ENCODE measurements around the gene ADGRV1. TPM values are rescaled to one million over a fixed set of nuclear protein-coding genes. Genes with fewer than 3 reads are reported as not detected.

The ADGRV1 gene
- total and polyA plus RNA-seq, 9 of the 15 experiments (the other 6 are each of a cell fraction or from before 2014, with no cell fraction given), result 21.7 to 156 (median 58.2) TPM

DNA sequence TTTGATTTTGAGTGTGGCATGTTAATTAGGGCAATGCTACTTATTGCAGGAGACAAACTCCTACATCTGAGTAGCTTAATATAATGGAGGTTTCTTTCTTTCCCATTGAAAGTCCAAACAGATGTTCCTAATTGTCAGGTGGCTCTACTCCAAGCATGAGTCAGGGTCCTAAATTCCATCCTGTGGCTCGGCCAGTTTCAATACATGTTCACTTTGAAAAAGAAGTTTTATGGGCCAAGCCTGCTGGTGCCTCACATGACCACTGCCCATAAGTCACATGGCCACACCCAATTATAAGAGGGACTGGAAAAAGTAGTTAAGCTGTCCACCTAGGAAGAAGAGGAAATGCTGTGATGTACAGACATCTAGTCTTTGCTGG, 654.1 kb downstream of the ADGRV1 start (continued):
- no peak for TF ChIP-seq CTCF (IDR thresholded peaks at IDR 0.05 in 2 of 3, conservative IDR thresholded peaks at IDR 0.05 in 1 of 3; ENCODE audit: insufficient read depth in 2 of 3, low read depth in 1 of 3, low read length in 3 of 3)
- no peak for TF ChIP-seq TCF7L2 (IDR thresholded peaks at IDR 0.05; ENCODE audit: low read depth, low read length)
- TF ChIP-seq C11orf30 (IDR thresholded peaks at IDR 0.05; ENCODE audit: low read depth), result no peak

Other genes starting within 250 kb of the ADGRV1 start
- 41.6 and 57.3 TPM in 2 replicates for gene CETN3, start 149.0 kb upstream of the ADGRV1 start, total RNA-seq (2014; rRNA removed)
- gene CETN3, start 149.0 kb upstream of the ADGRV1 start, total RNA-seq (2014; rRNA removed; fragmentation: Illumina TruSeq; extraction: Trizol), result 99.4 and 121 TPM in 2 replicates
- 74.5 and 82.4 TPM in 2 replicates for gene CETN3, start 149.0 kb upstream of the ADGRV1 start, total RNA-seq (2015; rRNA removed; fragmentation: Illumina TruSeq; extraction: Trizol)
- gene CETN3, start 149.0 kb upstream of the ADGRV1 start, total RNA-seq (2021), result 42.8 and 43.3 TPM in 2 replicates
- 38.4 and 63.2 TPM in 2 replicates for gene CETN3, start 149.0 kb upstream of the ADGRV1 start, polyA plus RNA-seq (2011; rRNA removed)
- gene CETN3, start 149.0 kb upstream of the ADGRV1 start, polyA plus RNA-seq (2014; fragmentation: Illumina TruSeq; extraction: Trizol), result 77.6 and 87.4 TPM in 2 replicates
- gene CETN3, start 149.0 kb upstream of the ADGRV1 start, polyA plus RNA-seq (2014; fragmentation: Nextera tagmentation; extraction: Ambion mirVana), result 10 to 100 TPM; 80.5 to 91.3 TPM
- gene CETN3, start 149.0 kb upstream of the ADGRV1 start, polyA plus RNA-seq (2014; rRNA removed), result 109 and 113 TPM in 2 replicates
- gene MBLAC2, start 84.0 kb upstream of the ADGRV1 start, total RNA-seq (2014; rRNA removed), result 7.6 and 8.2 TPM in 2 replicates
- gene MBLAC2, start 84.0 kb upstream of the ADGRV1 start, total RNA-seq (2014; rRNA removed; fragmentation: Illumina TruSeq; extraction: Trizol), result 10.2 and 10.5 TPM in 2 replicates
- 9.2 and 10.7 TPM in 2 replicates for gene MBLAC2, start 84.0 kb upstream of the ADGRV1 start, total RNA-seq (2015; rRNA removed; fragmentation: Illumina TruSeq; extraction: Trizol)
- gene MBLAC2, start 84.0 kb upstream of the ADGRV1 start, total RNA-seq (2021), result 10.3 and 10.6 TPM in 2 replicates
- 13.1 and 13.2 TPM in 2 replicates for gene MBLAC2, start 84.0 kb upstream of the ADGRV1 start, polyA plus RNA-seq (2011; rRNA removed)
- gene MBLAC2, start 84.0 kb upstream of the ADGRV1 start, polyA plus RNA-seq (2014; fragmentation: Illumina TruSeq; extraction: Trizol), result 9.0 and 10.3 TPM in 2 replicates
- gene MBLAC2, start 84.0 kb upstream of the ADGRV1 start, polyA plus RNA-seq (2014; fragmentation: Nextera tagmentation; extraction: Ambion mirVana), result 1 to 10 TPM; 2.4 to 3.2 TPM
- 10.4 and 12.4 TPM in 2 replicates for gene MBLAC2, start 84.0 kb upstream of the ADGRV1 start, polyA plus RNA-seq (2014; rRNA removed)
- gene POLR3G, start 83.9 kb upstream of the ADGRV1 start, total RNA-seq (2014; rRNA removed), result 37.2 and 39.6 TPM in 2 replicates
- 59.0 and 63.8 TPM in 2 replicates for gene POLR3G, start 83.9 kb upstream of the ADGRV1 start, total RNA-seq (2014; rRNA removed; fragmentation: Illumina TruSeq; extraction: Trizol)
- gene POLR3G, start 83.9 kb upstream of the ADGRV1 start, total RNA-seq (2015; rRNA removed; fragmentation: Illumina TruSeq; extraction: Trizol), result 37.2 and 44.5 TPM in 2 replicates
- gene POLR3G, start 83.9 kb upstream of the ADGRV1 start, total RNA-seq (2021), result 39.0 and 47.4 TPM in 2 replicates
- gene POLR3G, start 83.9 kb upstream of the ADGRV1 start, polyA plus RNA-seq (2011; rRNA removed), result 33.6 and 54.9 TPM in 2 replicates
- 69.1 and 78.9 TPM in 2 replicates for gene POLR3G, start 83.9 kb upstream of the ADGRV1 start, polyA plus RNA-seq (2014; fragmentation: Illumina TruSeq; extraction: Trizol)
- 100 to 1,000 TPM in 1 of 2 experiments, 10 to 100 TPM in 1; 95.1 to 111 TPM for gene POLR3G, start 83.9 kb upstream of the ADGRV1 start, polyA plus RNA-seq (2014; fragmentation: Nextera tagmentation; extraction: Ambion mirVana)
- 58.0 and 84.6 TPM in 2 replicates for gene POLR3G, start 83.9 kb upstream of the ADGRV1 start, polyA plus RNA-seq (2014; rRNA removed)
- 11.7 TPM in 2 replicates for gene LYSMD3, start 29.2 kb upstream of the ADGRV1 start, total RNA-seq (2014; rRNA removed)
- gene LYSMD3, start 29.2 kb upstream of the ADGRV1 start, total RNA-seq (2014; rRNA removed; fragmentation: Illumina TruSeq; extraction: Trizol), result 23.3 and 30.3 TPM in 2 replicates
- gene LYSMD3, start 29.2 kb upstream of the ADGRV1 start, total RNA-seq (2015; rRNA removed; fragmentation: Illumina TruSeq; extraction: Trizol), result 17.5 and 20.7 TPM in 2 replicates
- 21.1 and 21.9 TPM in 2 replicates for gene LYSMD3, start 29.2 kb upstream of the ADGRV1 start, total RNA-seq (2021)
- 35.1 and 42.3 TPM in 2 replicates for gene LYSMD3, start 29.2 kb upstream of the ADGRV1 start, polyA plus RNA-seq (2011; rRNA removed)
- gene LYSMD3, start 29.2 kb upstream of the ADGRV1 start, polyA plus RNA-seq (2014; fragmentation: Illumina TruSeq; extraction: Trizol), result 21.2 and 25.0 TPM in 2 replicates
- gene LYSMD3, start 29.2 kb upstream of the ADGRV1 start, polyA plus RNA-seq (2014; fragmentation: Nextera tagmentation; extraction: Ambion mirVana), result 10 to 100 TPM in 1 of 2 experiments, 1 to 10 TPM in 1; 9.5 to 19.2 TPM
- 16.5 and 17.6 TPM in 2 replicates for gene LYSMD3, start 29.2 kb upstream of the ADGRV1 start, polyA plus RNA-seq (2014; rRNA removed)

Data from K562 (cell line).